T1000 (cell line): ENCODE results near the gene GRIN2C.
"Not testable (repeated sequence)": the region's sequence is repeated elsewhere in the genome, so short reads cannot be mapped to it uniquely, and the experiment has no call there.

Source experiments
- DNase-seq: peaks from one replicate; lab custom pipeline; 2025; ENCODE audit warnings: mixed read lengths; lab: John Stamatoyannopoulos, UW

The GRIN2C gene

DNA sequence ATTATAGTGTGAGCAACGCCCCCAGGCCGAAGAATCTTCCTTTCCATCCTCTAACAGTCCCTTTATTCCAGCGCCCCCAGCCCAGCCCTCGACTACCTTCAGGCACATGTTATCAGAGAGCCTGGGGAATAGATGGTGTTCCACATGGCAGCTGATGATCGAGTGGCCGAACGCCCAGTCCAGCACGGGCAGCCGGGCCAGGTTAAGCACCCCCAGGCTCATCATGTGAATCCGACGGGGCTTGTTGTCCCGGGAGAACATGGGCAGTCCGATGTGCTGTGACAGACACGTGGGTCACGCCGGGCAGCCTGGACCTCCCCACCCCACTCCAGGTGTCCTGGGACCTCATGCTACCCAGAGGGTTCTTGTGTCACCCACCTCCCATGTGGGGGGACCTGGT is 19.6 kb upstream of the GRIN2C start:
- no peak for DNase-seq

GRCh38 chr17:74878658-74879057 is 19.0 kb upstream of the GRIN2C start:
- no peak for DNase-seq

DNA sequence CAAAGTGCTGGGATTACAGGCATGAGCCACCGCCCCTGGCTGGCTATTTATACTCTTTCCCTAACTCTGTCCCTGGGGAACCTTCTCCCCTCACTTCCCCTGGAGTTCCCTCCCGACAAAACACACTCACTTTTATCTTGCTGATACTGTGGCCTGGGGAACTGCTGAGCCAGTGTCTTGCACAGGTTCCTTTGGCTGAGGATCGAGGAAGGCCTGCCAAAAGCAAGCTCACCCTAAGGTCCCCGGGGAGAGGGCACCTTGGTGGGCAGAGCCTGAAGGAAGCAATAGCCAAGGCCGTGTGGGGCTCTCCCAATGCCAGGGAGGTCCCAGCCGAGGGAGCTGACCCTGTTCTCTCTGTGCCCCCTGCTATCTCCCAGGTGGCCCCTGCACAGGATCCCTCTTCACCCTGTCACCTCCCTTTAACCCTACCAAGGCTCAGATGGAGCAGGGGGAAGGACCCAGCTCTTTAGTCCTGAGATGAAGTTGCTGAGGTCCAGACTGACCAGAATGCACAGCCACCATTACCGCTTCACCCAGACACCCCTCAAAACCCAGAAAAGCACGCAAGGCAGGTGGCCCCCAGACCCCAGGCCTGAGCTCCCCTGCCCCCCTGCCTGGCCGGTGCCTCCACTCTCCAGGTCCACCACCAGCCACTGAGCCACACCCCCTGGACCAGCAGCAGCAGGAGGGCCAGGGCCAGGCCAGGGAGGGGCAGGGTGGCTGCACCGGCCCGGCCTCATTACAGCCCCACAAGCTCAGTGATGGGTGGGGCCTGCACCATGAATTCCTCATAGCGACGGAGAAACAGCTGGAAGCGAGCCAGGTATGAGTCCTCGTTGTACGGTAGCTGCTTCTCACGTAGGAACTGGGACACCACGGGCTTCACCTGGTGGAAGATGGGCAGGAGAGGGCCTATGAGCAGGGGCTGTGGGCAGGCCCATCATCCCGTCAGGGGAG is 18.2 kb upstream of the GRIN2C start:
- DNase-seq = no peak

DNA sequence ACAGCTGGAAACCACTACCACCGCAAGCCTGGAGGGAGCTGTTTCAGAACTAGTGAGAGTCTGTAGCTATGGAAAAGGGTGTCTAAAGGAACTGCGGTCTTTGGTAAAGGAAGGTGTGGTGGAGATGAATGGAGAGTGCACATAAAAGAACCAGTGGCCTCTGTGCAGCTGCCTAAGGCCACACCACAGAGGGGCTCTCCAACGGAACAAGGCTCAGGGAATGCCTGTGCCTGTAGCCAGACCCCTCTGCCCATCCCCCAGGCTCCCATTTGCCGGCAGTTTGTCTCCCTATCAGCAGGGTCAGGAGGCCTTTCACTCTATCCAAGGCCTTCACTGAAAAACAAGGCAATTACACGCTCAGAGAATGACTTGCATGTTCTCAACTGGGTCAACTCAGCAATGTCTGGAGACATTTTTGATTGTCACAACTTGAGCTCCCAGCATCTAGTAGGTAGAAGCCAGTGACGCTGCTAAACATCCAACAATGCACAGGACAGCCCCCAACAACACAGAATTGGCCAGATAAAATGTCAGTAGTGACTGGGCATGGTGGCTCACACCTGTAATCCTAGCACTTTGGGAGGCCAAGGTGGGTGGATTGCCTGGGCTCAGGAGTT is 16.4 kb upstream of the GRIN2C start:
- no peak for DNase-seq

DNA sequence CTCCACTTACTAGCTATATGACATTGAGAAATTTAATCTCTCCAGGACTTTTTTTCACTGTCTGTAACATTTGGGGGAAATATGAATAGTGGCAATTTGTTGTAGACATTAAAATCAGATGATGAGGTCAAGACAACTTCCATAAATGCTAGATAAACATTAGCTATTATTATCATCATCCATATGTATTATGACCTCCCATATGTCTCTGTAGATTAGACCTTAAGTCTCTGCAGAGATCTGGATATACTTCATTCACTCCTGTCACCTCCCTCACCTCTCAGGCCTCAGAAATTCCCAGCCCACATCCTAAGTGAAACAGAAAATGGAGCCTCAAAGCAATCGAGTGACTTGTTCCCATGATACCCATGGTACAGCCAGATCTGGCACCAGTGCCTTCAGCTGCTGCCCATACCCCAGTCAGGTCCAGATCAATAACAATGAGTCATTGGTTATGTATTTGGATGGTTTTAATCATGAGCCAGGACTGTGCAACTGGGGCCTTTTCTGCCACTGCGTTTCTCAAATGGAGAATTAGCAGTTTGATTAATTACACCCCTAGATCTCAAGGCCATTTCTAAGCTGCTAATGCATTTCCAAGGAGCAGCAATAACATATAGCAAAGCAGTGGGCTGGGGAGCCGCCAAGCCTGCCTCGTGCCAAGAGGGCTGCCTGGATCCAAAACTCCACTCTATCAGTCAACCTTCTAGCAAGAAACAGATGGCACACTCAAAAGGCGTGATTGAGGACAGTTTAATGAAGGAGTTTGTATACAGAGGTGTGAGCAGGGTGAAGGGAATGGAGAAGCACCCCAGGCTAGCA is 15.7 kb upstream of the GRIN2C start:
- DNase-seq = no peak

DNA sequence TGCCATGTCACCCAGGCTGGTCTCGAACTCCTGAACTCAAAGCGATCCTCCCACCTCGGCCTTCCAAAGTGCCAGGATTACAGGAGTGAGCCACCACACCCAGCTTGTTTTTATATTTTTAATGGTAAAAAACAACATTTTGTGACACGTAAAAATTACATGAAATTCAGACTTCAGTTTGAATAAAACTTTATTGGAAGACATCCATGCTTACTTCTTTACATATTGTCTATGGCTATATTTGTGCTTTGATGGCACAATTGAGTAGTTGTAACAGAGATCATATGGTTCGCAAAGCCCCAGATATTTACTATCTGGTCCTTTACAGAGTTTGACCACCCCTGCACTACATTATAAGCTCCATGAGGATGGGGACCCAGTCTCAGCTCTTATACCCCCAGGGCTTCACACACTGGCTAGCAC is 14.9 kb upstream of the GRIN2C start:
- DNase-seq = no peak

DNA sequence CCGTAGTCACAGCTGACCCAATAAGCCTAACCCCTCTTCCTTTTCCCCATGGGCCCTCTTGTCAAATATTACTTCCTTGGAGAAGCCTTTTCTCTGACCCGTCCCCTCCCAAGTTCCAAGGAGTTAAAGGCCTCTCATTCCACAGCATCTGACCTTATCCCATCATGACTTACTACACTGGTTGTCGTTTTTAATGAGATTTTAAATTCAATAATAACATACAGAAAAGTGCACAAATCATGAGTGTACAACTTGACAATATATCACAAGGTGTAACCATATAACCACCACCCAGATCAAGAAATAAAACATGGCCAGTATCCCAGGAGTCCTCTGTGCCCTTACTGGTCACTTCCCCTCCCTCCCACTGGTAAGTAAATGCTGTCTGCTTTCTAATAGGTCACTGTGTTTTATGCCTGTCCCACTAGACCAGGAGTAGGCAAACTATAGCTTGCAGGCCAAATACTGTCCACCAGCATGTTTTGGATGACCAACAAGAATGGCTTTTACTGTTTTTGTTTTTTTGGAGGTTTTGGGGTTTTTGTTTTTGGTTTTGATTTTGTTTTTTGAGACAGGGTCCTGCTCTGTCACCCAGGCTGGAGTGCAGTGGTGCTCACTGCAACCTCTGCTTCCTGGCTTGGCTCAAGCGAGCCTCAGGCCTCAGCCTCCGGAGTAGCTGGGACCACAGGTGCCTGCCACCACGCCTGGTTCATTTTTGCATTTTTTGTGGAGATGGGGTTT is 14.4 kb upstream of the GRIN2C start:
- DNase-seq = no peak

DNA sequence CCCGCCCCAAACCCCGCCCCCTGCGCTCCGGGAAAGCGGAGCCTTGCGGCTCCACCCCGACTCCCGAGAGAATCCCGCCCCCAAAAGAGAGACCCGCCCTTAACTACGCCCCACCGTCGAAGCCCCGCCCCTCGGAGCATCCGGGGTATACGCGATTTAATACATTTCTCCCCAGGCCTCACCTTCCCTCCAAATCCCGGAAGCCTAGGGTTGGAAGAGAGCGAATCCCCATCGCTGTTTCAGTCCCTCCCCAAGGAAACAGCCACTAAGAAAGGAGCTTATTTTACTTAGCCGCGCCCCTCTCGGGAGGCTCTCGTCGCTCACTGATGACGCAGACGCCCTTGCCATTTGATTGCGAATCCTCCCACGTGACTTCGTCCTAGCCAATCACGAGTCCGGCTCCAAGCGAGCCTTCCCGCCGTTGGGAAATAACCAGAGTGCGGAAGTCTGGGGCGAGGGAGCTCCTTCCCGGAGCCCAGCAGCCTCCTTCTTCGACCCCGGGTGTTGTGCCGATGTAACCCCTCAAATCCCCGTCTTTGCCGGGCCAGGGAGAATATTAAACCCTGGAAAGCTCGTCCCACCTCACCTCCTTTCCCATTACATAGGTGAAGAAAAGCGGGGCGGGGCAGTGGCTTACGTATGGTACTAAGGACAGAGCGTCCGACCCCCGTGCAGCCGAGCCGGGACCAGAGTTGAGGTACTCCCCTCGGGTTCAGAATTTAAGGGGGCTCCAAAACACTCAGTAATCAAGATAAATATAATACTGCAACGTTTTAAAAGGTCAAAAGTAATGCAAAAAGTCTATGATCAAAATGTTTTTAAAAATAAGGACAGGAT is 13.6 kb upstream of the GRIN2C start:
- DNase-seq = peak; percentile 99

DNA sequence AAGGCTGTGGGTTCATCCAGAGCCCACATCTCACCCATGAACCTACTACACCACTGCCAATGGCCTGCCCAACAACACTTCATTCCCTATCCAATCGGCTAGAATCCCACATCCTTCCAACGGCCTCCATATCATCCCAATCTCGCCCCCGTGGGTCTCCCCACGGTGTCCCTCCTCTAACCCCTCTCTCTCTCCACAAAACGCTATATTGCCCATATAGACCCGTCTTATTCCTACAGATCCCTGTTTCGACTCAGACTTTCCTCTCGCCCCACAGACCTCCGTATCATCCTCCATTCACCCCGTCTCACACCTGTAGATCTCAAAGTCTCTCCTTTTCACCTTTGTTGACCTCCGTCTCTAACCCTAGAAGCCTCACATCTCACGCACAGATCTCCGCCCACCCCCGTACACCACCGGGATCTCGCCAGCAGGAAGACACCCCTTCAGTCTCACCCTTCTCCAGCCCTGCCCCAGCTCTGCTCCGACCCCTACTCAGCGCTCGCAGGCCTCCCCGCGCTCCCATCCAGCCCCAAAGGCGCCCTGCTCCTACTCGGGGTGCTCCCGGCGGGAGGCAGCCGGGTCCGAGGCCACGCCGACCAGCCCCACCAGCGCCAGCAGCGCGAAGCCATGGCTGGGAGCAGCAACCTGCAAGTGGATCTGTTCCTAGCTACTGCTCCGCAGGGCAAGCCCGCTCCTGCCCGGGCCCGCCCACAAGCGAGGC is 12.8 kb upstream of the GRIN2C start, which contains the start of gene FDXR:
TSS of gene FDXR (minus strand) at position 682 of the 724 bp plus-strand sequence. CDS start at position 632, 50 bp downstream.
- DNase-seq = no peak

- no peak for DNase-seq
These were observed 11.8 kb upstream of the GRIN2C start for GRCh38 chr17:74871356-74872076.

- DNase-seq = no peak
These were observed 10.8 kb upstream of the GRIN2C start for GRCh38 chr17:74870512-74870911.

GRCh38 chr17:74870028-74870427 is 10.3 kb upstream of the GRIN2C start:
- DNase-seq = not testable (repeated sequence)

- no peak for DNase-seq
These were observed 9.2 kb upstream of the GRIN2C start for GRCh38 chr17:74868908-74869255.

DNA sequence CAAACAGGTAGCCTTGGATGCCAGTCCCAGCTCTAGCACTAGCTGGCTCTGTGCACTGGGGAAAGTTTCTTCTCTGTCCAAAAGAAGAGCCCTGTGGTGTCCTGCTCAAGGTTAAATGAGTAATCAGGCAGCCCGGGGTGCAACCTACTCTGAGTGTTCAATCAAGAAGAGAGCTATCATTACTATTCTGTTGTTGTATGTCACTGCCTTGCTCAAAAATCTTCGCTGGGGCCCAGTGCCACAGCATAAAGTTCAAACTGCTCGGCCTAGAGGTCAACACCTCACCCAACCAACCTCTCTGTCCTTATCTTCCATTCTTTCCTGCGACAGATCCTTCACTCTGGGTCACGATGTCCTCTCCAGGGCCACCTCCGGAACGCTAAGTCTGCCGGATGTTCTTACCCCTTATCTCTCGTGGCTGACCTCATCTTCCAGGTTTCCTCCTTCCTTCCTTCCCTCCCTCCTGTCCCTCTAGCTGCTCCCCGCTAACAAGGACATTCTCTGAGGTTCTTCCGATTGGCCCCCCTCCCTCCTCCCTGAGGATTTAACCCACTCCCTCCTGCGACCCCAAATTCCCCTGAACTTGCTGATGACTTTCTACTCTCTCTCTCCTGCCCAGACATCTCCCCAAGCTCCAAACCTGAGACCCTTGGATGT is 8.7 kb upstream of the GRIN2C start:
- no peak for DNase-seq

GRCh38 chr17:74866198-74866835 is 6.6 kb upstream of the GRIN2C start:
- no peak for DNase-seq

GRCh38 chr17:74865504-74866197 is 6.0 kb upstream of the GRIN2C start:
- DNase-seq = no peak

GRCh38 chr17:74864866-74865395 is 5.2 kb upstream of the GRIN2C start:
- peak; percentile 18 for DNase-seq
